Mucosa of rectum (tissue), 2 donors: ENCODE results near the gene SPAG8.

Source experiments
- H3K27ac ChIP-seq, 2 donors: one replicate each; pipeline ENCODE4 v1.7.0; 2013; ENCODE audit warnings: inconsistent platforms in 2 of 2, low read depth in 2 of 2, low read length in 2 of 2
- H3K27me3 ChIP-seq, 2 donors: one replicate each; pipeline ENCODE4 v1.7.0; 2013; ENCODE audit warnings: low read length in 2 of 2; ENCODE audit not compliant: control insufficient read depth in 2 of 2, insufficient read depth in 2 of 2
- H3K36me3 ChIP-seq, 2 donors: one replicate each; pipeline ENCODE4 v1.7.0; 2013; ENCODE audit warnings: low read length in 2 of 2; ENCODE audit not compliant: control insufficient read depth in 2 of 2, insufficient read depth in 2 of 2
- H3K4me1 ChIP-seq, 2 donors: one replicate each; pipeline ENCODE4 v1.7.0; 2013; ENCODE audit warnings: low read length in 2 of 2, mild to moderate bottlenecking in 1 of 2; ENCODE audit not compliant: control insufficient read depth in 2 of 2, insufficient read depth in 2 of 2
- H3K4me3 ChIP-seq, 2 donors: one replicate each; pipeline ENCODE4 v1.7.0; 2013; ENCODE audit warnings: low read length in 2 of 2
- H3K9ac ChIP-seq, 2 donors: one replicate each; pipeline ENCODE4 v1.7.0; 2013; ENCODE audit warnings: low read length in 2 of 2, low read depth in 1 of 2, mild to moderate bottlenecking in 1 of 2
- H3K9me3 ChIP-seq, 2 donors: one replicate each; pipeline ENCODE4 v1.7.0; 2013; ENCODE audit warnings: low read length in 2 of 2; ENCODE audit not compliant: control insufficient read depth in 2 of 2
- donor health status: healthy.
- donor health status: Normal muscosa, but diverticular disease.

The SPAG8 gene

GRCh38 chr9:35774907-35775635 is 37.0 kb downstream of the SPAG8 start:
- no peak overlapping the region for H3K4me3 ChIP-seq
- H3K4me1 ChIP-seq = peaks cover 19 to 20% of the 10 kb centered on the region in 2 donors
- H3K9me3 ChIP-seq = no peaks in the 10 kb centered on the region
- no peak overlapping the region for H3K9ac ChIP-seq
- no peaks in the 10 kb centered on the region for H3K36me3 ChIP-seq
- no peaks in the 10 kb centered on the region for H3K27me3 ChIP-seq
- no peak overlapping the region for H3K27ac ChIP-seq

GRCh38 chr9:35771943-35772342 is 40.1 kb downstream of the SPAG8 start:
- Histone ChIP-seq H3K27me3 (no peaks in the 10 kb centered on the region), H3K4me3 (peak overlapping the region in 1 of 2 donors; percentile 4), H3K4me1 (peaks cover 19 to 20% of the 10 kb centered on the region in 2 donors), H3K9me3 (no peaks in the 10 kb centered on the region), H3K36me3 (no peaks in the 10 kb centered on the region), H3K9ac (peak overlapping the region in 1 of 2 donors; percentile 48), H3K27ac (peak overlapping the region; percentile 61 to 62)

DNA sequence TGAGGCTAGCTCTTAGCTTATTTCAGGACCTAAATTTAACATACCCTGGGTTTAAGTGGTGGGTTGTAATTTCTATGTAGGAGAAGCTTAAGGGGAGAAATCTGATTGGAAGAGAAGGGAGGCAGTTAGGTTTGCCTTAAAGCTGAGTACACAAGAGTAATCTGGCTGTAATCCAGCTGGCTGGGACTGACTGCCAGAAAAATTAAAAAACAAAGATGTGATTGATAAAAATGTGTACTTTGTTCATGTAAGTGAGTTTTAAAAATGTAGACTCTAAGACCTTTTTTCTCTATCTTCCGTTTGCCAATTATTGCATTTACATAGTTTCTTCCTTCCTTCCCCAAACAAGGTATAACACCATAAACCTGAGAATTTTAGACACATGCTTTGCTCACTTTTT is 40.5 kb downstream of the SPAG8 start:
- peak overlapping the region in 1 of 2 donors; percentile 48 for H3K9ac ChIP-seq
- H3K4me1 ChIP-seq = peaks cover 19 to 20% of the 10 kb centered on the region in 2 donors
- H3K36me3 ChIP-seq = no peaks in the 10 kb centered on the region
- no peaks in the 10 kb centered on the region for H3K9me3 ChIP-seq
- peak overlapping the region; percentile 61 to 62 for H3K27ac ChIP-seq
- H3K27me3 ChIP-seq = no peaks in the 10 kb centered on the region
- peak overlapping the region in 1 of 2 donors; percentile 13 for H3K4me3 ChIP-seq

- Histone ChIP-seq H3K4me3 (peak overlapping the region in 1 of 2 donors; percentile 13), H3K36me3 (no peaks in the 10 kb centered on the region), H3K4me1 (peaks cover 19 to 20% of the 10 kb centered on the region in 2 donors), H3K27ac (peak overlapping the region; percentile 61 to 62), H3K9me3 (no peaks in the 10 kb centered on the region), H3K27me3 (no peaks in the 10 kb centered on the region), H3K9ac (peak overlapping the region in 1 of 2 donors; percentile 48)
Observed at GRCh38 chr9:35771075-35771433, 41.0 kb downstream of the SPAG8 start.

DNA sequence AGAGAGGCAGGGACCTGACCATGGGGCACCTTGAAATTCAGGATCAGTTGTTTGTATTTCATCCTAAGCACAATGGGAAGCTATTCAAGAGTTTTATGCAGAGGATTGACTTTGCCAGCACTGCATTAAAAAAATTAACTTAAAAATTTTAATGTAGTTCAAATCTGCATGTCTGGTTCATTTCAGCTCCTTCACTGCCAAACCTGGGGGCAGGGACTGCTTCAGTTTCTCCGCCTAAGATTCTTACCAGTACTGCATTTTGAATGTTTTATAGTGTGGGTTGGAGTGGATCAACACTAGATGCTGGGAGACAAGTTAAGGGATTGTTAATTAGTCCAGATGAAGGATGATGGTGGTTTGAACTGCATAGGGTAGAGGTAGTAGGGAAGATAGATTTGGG is 42.3 kb downstream of the SPAG8 start:
- no peaks in the 10 kb centered on the region for H3K36me3 ChIP-seq
- H3K4me3 ChIP-seq = no peak overlapping the region

GRCh38 chr9:35767458-35767857 is 44.6 kb downstream of the SPAG8 start:
- no peaks in the 10 kb centered on the region for H3K36me3 ChIP-seq

More for the DNA sequence above, 42.3 kb downstream of the SPAG8 start:
- Histone ChIP-seq H3K4me1 (peaks cover 19 to 20% of the 10 kb centered on the region in 2 donors), H3K27me3 (no peaks in the 10 kb centered on the region), H3K27ac (no peak overlapping the region), H3K9ac (no peak overlapping the region), H3K9me3 (no peaks in the 10 kb centered on the region)

DNA sequence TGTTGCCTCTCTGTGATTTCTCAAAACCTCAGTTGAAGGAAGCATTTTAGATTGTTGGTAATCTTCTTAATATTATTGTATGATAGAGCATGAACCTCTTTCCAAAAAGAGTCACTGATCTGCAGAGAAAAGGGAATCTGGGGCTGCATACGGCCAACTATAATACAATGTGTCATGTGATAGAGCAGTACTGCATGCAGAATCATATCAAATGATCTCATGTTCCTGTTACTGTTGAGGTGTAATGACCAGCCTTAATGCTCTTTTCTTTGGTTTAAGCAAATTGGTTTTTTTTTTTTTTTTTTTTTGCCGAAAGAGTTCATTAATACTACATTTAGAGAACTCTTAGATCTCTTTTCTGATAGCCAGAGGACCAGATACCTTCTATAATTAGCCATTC is 45.1 kb downstream of the SPAG8 start:
- H3K27ac ChIP-seq = no peak overlapping the region
- H3K9me3 ChIP-seq = no peaks in the 10 kb centered on the region
- H3K4me1 ChIP-seq = peaks cover 16 to 17% of the 10 kb centered on the region in 2 donors
- H3K36me3 ChIP-seq = no peaks in the 10 kb centered on the region
- no peak overlapping the region for H3K9ac ChIP-seq
- no peak overlapping the region for H3K4me3 ChIP-seq
- H3K27me3 ChIP-seq = no peaks in the 10 kb centered on the region

More at GRCh38 chr9:35767458-35767857, 44.6 kb downstream of the SPAG8 start:
- H3K27me3 ChIP-seq = no peaks in the 10 kb centered on the region
- H3K4me3 ChIP-seq = no peak overlapping the region
- H3K9ac ChIP-seq = no peak overlapping the region
- H3K4me1 ChIP-seq = peaks cover 19 to 20% of the 10 kb centered on the region in 2 donors
- no peak overlapping the region for H3K27ac ChIP-seq
- no peaks in the 10 kb centered on the region for H3K9me3 ChIP-seq

- no peaks in the 10 kb centered on the region for H3K27me3 ChIP-seq
- no peak overlapping the region for H3K4me3 ChIP-seq
- no peaks in the 10 kb centered on the region for H3K9me3 ChIP-seq
- no peak overlapping the region for H3K9ac ChIP-seq
- H3K4me1 ChIP-seq = peaks cover 4% of the 10 kb centered on the region in 2 donors
- no peaks in the 10 kb centered on the region for H3K36me3 ChIP-seq
- H3K27ac ChIP-seq = no peak overlapping the region
Observed at GRCh38 chr9:35763803-35764202, 48.3 kb downstream of the SPAG8 start.

DNA sequence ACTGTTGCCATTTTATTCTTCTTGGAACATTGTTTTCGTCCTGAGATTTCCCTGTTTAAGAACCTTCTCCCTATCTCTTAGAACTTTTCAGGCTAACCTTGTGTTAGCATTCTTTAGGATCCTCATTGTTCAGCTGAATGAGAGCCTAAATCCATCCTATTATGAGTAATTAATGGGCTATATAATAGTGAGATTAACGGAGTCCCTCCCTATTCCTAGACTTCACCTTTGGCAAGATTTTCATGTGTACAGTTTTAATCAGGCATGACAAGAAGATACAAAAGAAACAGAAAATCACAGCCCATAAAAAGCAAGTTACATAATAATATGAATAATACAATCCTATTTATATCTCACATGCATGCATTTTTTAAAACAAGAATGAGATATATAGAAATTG is 48.9 kb downstream of the SPAG8 start:
- no peak overlapping the region for H3K4me3 ChIP-seq
- H3K4me1 ChIP-seq = peaks cover 4 to 10% of the 10 kb centered on the region in 2 donors
- H3K27ac ChIP-seq = no peak overlapping the region
- no peaks in the 10 kb centered on the region for H3K9me3 ChIP-seq
- no peaks in the 10 kb centered on the region for H3K27me3 ChIP-seq
- H3K9ac ChIP-seq = no peak overlapping the region
- no peaks in the 10 kb centered on the region for H3K36me3 ChIP-seq

DNA sequence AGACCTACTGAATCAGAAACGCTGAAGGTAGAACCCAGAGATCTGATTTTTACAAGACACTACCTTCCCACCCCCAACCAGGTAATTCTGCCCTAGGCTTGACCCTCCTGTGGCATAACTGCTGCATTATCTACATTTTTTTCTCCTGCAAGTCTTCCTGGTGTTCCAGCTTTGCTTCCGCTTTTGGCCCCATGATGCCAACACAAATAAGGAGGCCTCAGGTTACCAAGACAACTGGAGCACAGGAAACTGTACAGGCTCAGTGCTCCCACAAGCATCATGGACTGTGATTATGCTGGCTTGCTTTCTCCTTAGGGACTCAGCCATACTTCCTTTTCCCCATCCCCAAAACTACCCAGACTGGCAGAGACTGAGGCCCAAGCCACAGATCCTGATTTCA is 51.4 kb downstream of the SPAG8 start:
- Histone ChIP-seq H3K4me1 (peaks cover 10 to 19% of the 10 kb centered on the region in 2 donors), H3K9ac (no peak overlapping the region), H3K4me3 (no peak overlapping the region), H3K27ac (peak overlapping the region in 1 of 2 donors; percentile 17), H3K36me3 (no peaks in the 10 kb centered on the region), H3K27me3 (no peaks in the 10 kb centered on the region), H3K9me3 (no peaks in the 10 kb centered on the region)
